WTC11 (cell line): ENCODE data around the gene CDKN2AIP. TPM values are rescaled to one million over a fixed set of nuclear protein-coding genes. Genes with fewer than 3 reads are reported as not detected.

Experiments used
- ATAC-seq: fragments of 200-7000 bp; cut with Tn5 transposase; 2 replicates; pipeline ENCODE4 v1.10.0; 2021; ENCODE audit warnings: mild to moderate bottlenecking, moderate library complexity
- CTCF ChIA-PET: fragments of 300-600 bp; sonication (Branson Sonifier 250); formaldehyde crosslinking; loops from one replicate; lab custom pipeline; 2021; ENCODE audit warnings: antibody characterized with exemption; lab: Charles Lee
- POLR2A ChIA-PET: fragments of 350-600 bp; sonication (Branson Sonifier 250); formaldehyde crosslinking; loops from one replicate; lab custom pipeline; 2021; ENCODE audit warnings: antibody characterized with exemption; lab: Charles Lee
- DNase-seq: peaks from one replicate; pipeline ENCODE4 v3.0.0; 2021; ENCODE audit warnings: low spot score
- H3K27ac Mint-ChIP-seq: 2 replicates; pipeline ENCODE4 v1.8.0; 2021; ENCODE audit warnings: mixed read lengths
- H3K27me3 Mint-ChIP-seq: 2 replicates; pipeline ENCODE4 v1.8.0; 2021; ENCODE audit warnings: low read depth, mild to moderate bottlenecking, moderate library complexity, mixed read lengths
- H3K36me3 Mint-ChIP-seq: 2 replicates; pipeline ENCODE4 v1.8.0; 2021; ENCODE audit warnings: mixed read lengths
- H3K4me1 Mint-ChIP-seq: 2 replicates; pipeline ENCODE4 v1.8.0; 2022; ENCODE audit warnings: mixed read lengths
- H3K4me3 Mint-ChIP-seq: 2 replicates; pipeline ENCODE4 v1.8.0; 2021; ENCODE audit warnings: mild to moderate bottlenecking, moderate library complexity, mixed read lengths
- H3K9me3 Mint-ChIP-seq: 2 replicates; pipeline ENCODE4 v1.8.0; 2021; ENCODE audit warnings: mixed read lengths
- NR3C1 ChIP-seq: sonication (generic); formaldehyde crosslinking; conservative IDR thresholded peaks from 2 replicates; pipeline ENCODE4 v1.8.1; 2023; ENCODE audit warnings: low read depth, mild to moderate bottlenecking, missing genetic modification reagents
- SMAD4 ChIP-seq: sonication (generic); formaldehyde crosslinking; IDR thresholded peaks from 2 replicates; pipeline ENCODE4 v1.8.0; 2022; ENCODE audit warnings: mild to moderate bottlenecking, missing genetic modification reagents
- TP53 ChIP-seq: sonication (generic); formaldehyde crosslinking; IDR thresholded peaks from 2 replicates; pipeline ENCODE4 v1.8.1; 2023; ENCODE audit warnings: mild to moderate bottlenecking, missing genetic modification reagents
- ZBTB21 ChIP-seq: sonication (generic); formaldehyde crosslinking; IDR thresholded peaks from 2 replicates; pipeline ENCODE4 v1.8.1; 2023; ENCODE audit warnings: mild to moderate bottlenecking, missing genetic modification reagents, borderline replicate concordance
- ZNF138 ChIP-seq: sonication (generic); formaldehyde crosslinking; conservative IDR thresholded peaks from 2 replicates; pipeline ENCODE4 v1.8.1; 2022; ENCODE audit warnings: mild to moderate bottlenecking, moderate library complexity, missing genetic modification reagents
- total RNA-seq: library from RNA; stranded (reverse); gene quantifications from 3 replicates; pipeline ENCODE4 v1.2.3, GENCODE V29; 2021
- TF ChIP-seq, protein P1 (sequence below): fragments of 250-450 bp; sonication (Bioruptor Pico); IDR thresholded peaks from 2 replicates; pipeline ENCODE4 v2.1.2; 2022; ENCODE audit warnings: mild to moderate bottlenecking, moderate library complexity
- TF ChIP-seq, protein P2 (sequence below): sonication (generic); formaldehyde crosslinking; IDR thresholded peaks from 2 replicates; pipeline ENCODE4 v1.8.0; 2022; ENCODE audit warnings: missing genetic modification reagents
- TF ChIP-seq, protein P3 (sequence below): sonication (generic); formaldehyde crosslinking; IDR thresholded peaks from 2 replicates; pipeline ENCODE4 v1.8.0; 2023; ENCODE audit warnings: missing genetic modification reagents
- TF ChIP-seq, protein P4 (sequence below): fragments of 200-600 bp; IDR thresholded peaks from 2 replicates; pipeline ENCODE4 v1.8.0; 2022; ENCODE audit warnings: antibody characterized with exemption
- TF ChIP-seq, protein P5 (sequence below): fragments of 250-450 bp; sonication (Bioruptor Pico); IDR thresholded peaks from 2 replicates; pipeline ENCODE4 v1.9.0; 2021; ENCODE audit warnings: mild to moderate bottlenecking, borderline replicate concordance

CDKN2AIP gene
- total RNA-seq, 1 experiment from 2014 or later, result 13.7 TPM

DNA sequence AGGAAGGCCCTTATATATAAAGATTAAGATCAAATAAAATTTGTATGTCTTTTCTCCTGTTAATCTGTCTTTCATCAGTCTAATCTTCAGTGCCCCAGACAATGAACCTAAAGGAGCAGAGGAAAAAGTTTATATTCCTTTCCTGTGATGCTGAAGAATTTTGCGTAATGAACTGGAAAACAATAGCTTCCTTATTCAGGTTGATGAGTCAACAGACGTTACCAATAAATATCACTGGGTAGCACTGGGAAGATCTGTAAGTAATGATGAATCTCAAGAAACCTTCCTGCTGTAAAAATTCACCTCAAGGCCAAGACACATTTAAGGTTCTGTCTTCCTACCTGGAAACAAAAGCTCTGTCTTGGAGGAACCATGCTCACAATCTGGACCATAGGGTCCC, 25.5 kb downstream of the CDKN2AIP start (continued):
- TF ChIP-seq ZBTB21 (CRISPR knock-in tag), result no peak
- TF ChIP-seq NR3C1 (CRISPR knock-in tag), result no peak
- TF ChIP-seq SMAD4 (CRISPR knock-in tag), result no peak
- TF ChIP-seq, protein P1, sequence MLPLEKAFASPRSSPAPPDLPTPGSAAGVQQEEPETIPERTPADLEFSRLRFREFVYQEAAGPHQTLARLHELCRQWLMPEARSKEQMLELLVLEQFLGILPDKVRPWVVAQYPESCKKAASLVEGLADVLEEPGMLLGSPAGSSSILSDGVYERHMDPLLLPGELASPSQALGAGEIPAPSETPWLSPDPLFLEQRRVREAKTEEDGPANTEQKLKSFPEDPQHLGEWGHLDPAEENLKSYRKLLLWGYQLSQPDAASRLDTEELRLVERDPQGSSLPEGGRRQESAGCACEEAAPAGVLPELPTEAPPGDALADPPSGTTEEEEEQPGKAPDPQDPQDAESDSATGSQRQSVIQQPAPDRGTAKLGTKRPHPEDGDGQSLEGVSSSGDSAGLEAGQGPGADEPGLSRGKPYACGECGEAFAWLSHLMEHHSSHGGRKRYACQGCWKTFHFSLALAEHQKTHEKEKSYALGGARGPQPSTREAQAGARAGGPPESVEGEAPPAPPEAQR, result no peak
- TF ChIP-seq, protein P2, sequence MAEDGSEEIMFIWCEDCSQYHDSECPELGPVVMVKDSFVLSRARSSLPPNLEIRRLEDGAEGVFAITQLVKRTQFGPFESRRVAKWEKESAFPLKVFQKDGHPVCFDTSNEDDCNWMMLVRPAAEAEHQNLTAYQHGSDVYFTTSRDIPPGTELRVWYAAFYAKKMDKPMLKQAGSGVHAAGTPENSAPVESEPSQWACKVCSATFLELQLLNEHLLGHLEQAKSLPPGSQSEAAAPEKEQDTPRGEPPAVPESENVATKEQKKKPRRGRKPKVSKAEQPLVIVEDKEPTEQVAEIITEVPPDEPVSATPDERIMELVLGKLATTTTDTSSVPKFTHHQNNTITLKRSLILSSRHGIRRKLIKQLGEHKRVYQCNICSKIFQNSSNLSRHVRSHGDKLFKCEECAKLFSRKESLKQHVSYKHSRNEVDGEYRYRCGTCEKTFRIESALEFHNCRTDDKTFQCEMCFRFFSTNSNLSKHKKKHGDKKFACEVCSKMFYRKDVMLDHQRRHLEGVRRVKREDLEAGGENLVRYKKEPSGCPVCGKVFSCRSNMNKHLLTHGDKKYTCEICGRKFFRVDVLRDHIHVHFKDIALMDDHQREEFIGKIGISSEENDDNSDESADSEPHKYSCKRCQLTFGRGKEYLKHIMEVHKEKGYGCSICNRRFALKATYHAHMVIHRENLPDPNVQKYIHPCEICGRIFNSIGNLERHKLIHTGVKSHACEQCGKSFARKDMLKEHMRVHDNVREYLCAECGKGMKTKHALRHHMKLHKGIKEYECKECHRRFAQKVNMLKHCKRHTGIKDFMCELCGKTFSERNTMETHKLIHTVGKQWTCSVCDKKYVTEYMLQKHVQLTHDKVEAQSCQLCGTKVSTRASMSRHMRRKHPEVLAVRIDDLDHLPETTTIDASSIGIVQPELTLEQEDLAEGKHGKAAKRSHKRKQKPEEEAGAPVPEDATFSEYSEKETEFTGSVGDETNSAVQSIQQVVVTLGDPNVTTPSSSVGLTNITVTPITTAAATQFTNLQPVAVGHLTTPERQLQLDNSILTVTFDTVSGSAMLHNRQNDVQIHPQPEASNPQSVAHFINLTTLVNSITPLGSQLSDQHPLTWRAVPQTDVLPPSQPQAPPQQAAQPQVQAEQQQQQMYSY (CRISPR knock-in tag), result no peak
- TF ChIP-seq, all 79 proteins: peak for 0

DNA sequence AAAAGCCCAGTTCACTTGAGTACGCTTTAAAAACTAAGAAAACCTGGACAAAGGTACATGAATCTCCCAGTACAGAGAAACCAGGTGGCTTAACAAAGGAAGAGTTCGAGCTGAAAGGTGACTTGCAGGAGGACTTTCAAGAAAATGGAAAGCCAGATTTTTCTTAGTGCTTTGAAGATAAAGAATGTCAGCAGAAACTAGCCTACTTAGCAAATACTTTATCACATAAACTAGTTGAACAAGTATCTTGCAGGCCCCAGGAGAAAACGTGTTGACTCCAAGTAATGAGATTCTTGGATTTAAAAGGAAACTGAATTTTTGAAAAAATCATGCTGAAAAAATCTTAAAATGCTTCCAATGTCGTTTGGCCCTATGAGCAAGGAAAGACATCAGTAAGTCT, 26.4 kb downstream of the CDKN2AIP start:
- no peak overlapping the region for H3K27ac Mint-ChIP-seq
- CTCF ChIA-PET, result interaction anchor here (1.2 to 1.3 kb wide), 2 partner anchors 129 to 132 kb away, joined by 3 to 5 read pairs; no protein-coding TSS in a partner anchor

DNA sequence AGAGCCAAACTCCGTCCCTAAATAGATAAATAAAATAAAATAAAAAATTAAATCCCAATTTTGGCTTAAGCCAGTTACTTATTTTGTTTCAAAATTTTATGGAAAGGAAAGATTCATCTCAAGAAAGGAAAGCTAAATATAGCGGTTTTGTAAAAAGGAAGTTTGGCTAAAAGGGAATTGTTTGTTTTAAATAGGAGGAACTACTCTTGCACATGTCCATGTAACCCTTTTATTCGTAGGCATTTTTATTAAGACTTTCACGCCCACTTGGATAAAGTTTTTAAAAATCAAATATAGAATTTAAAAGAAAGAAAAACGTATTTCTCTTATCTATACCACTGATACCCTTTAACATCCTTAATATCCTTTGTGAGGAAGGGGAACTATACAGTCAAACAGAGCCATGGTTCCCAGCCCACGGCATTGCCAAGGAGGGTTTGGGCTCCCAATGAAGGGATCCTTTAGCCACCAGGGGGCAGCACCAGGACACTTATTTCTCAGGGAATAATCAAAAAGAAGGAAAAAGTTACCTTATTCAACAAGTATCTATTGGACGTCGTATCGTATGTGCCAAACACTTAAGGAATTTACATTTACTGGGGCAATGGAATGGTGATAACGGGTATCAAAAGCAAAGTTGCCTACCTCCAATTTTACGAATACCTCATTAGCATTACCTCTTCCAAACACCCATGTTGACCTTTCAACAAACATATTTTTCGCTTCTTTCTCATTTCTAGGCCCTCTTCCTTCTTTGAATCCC, 27.7 kb downstream of the CDKN2AIP start:
- Mint-ChIP-seq H3K4me3 (no peak overlapping the region), H3K27ac (no peak overlapping the region), H3K9me3 (peaks cover 29% of the 10 kb centered on the region), H3K4me1 (peaks cover 12% of the 10 kb centered on the region), H3K36me3 (peaks cover 28% of the 10 kb centered on the region), H3K27me3 (no peaks in the 10 kb centered on the region)
- TF ChIP-seq, protein P3, sequence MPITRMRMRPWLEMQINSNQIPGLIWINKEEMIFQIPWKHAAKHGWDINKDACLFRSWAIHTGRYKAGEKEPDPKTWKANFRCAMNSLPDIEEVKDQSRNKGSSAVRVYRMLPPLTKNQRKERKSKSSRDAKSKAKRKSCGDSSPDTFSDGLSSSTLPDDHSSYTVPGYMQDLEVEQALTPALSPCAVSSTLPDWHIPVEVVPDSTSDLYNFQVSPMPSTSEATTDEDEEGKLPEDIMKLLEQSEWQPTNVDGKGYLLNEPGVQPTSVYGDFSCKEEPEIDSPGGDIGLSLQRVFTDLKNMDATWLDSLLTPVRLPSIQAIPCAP (CRISPR knock-in tag), result no peak
- no peak for TF ChIP-seq ZNF138 (CRISPR knock-in tag)
- TF ChIP-seq, protein P4, sequence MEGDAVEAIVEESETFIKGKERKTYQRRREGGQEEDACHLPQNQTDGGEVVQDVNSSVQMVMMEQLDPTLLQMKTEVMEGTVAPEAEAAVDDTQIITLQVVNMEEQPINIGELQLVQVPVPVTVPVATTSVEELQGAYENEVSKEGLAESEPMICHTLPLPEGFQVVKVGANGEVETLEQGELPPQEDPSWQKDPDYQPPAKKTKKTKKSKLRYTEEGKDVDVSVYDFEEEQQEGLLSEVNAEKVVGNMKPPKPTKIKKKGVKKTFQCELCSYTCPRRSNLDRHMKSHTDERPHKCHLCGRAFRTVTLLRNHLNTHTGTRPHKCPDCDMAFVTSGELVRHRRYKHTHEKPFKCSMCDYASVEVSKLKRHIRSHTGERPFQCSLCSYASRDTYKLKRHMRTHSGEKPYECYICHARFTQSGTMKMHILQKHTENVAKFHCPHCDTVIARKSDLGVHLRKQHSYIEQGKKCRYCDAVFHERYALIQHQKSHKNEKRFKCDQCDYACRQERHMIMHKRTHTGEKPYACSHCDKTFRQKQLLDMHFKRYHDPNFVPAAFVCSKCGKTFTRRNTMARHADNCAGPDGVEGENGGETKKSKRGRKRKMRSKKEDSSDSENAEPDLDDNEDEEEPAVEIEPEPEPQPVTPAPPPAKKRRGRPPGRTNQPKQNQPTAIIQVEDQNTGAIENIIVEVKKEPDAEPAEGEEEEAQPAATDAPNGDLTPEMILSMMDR, result peak; percentile 77
- peak; percentile 90 for DNase-seq
- ChIA-PET POLR2A (no interaction called here), CTCF (no interaction called here)
- ATAC-seq, result peak; percentile 88

More for the DNA sequence above, 26.4 kb downstream of the CDKN2AIP start:
- POLR2A ChIA-PET, result no interaction called here
- peaks cover 32% of the 10 kb centered on the region for H3K36me3 Mint-ChIP-seq
- H3K4me1 Mint-ChIP-seq, result peaks cover 19% of the 10 kb centered on the region
- TF ChIP-seq, protein P5, sequence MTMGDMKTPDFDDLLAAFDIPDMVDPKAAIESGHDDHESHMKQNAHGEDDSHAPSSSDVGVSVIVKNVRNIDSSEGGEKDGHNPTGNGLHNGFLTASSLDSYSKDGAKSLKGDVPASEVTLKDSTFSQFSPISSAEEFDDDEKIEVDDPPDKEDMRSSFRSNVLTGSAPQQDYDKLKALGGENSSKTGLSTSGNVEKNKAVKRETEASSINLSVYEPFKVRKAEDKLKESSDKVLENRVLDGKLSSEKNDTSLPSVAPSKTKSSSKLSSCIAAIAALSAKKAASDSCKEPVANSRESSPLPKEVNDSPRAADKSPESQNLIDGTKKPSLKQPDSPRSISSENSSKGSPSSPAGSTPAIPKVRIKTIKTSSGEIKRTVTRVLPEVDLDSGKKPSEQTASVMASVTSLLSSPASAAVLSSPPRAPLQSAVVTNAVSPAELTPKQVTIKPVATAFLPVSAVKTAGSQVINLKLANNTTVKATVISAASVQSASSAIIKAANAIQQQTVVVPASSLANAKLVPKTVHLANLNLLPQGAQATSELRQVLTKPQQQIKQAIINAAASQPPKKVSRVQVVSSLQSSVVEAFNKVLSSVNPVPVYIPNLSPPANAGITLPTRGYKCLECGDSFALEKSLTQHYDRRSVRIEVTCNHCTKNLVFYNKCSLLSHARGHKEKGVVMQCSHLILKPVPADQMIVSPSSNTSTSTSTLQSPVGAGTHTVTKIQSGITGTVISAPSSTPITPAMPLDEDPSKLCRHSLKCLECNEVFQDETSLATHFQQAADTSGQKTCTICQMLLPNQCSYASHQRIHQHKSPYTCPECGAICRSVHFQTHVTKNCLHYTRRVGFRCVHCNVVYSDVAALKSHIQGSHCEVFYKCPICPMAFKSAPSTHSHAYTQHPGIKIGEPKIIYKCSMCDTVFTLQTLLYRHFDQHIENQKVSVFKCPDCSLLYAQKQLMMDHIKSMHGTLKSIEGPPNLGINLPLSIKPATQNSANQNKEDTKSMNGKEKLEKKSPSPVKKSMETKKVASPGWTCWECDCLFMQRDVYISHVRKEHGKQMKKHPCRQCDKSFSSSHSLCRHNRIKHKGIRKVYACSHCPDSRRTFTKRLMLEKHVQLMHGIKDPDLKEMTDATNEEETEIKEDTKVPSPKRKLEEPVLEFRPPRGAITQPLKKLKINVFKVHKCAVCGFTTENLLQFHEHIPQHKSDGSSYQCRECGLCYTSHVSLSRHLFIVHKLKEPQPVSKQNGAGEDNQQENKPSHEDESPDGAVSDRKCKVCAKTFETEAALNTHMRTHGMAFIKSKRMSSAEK (CRISPR knock-in tag), result no peak
- no peak for TF ChIP-seq TP53 (CRISPR knock-in tag)
- peaks cover 33% of the 10 kb centered on the region for H3K9me3 Mint-ChIP-seq
- no peaks in the 10 kb centered on the region for H3K27me3 Mint-ChIP-seq
- no peak for ATAC-seq
- DNase-seq, result no peak
- H3K4me3 Mint-ChIP-seq, result no peak overlapping the region
